Activated CD4-positive, alpha-beta T cell treated with anti-CD3 and anti-CD28 coated beads, Interleukin-2, amount 10 ng/mL, durations not matched to agents 24 days and 14 days (primary cell): ENCODE measurements around the gene TMEM132D. TPM values are rescaled to one million over a fixed set of nuclear protein-coding genes. Genes with fewer than 3 reads are reported as not detected.

Experiments used
- DNase-seq: peaks from one replicate; pipeline ENCODE4 v3.0.0; 2022
- H3K27ac Mint-ChIP-seq: one replicate; pipeline ENCODE4 v1.8.0; 2022; ENCODE audit warnings: mild to moderate bottlenecking, mixed read lengths
- H3K27me3 Mint-ChIP-seq: one replicate; pipeline ENCODE4 v1.8.0; 2022; ENCODE audit warnings: mixed read lengths
- H3K36me3 Mint-ChIP-seq: one replicate; pipeline ENCODE4 v1.8.0; 2022; ENCODE audit warnings: low read depth, mild to moderate bottlenecking, mixed read lengths
- H3K4me1 Mint-ChIP-seq: one replicate; pipeline ENCODE4 v1.8.0; 2021; ENCODE audit warnings: mixed read lengths
- H3K4me3 Mint-ChIP-seq: one replicate; pipeline ENCODE4 v1.8.0; 2022; ENCODE audit warnings: mild to moderate bottlenecking, moderate library complexity, mixed read lengths
- H3K9me3 Mint-ChIP-seq: one replicate; pipeline ENCODE4 v1.8.0; 2021; ENCODE audit warnings: mixed read lengths
- intact Hi-C: fragments of 100-400 bp; cut with micrococcal nuclease; formaldehyde crosslinking; loops from one replicate; pipeline ENCODE4 v1.15.1; 2023
- total RNA-seq: library from RNA; stranded (reverse); gene quantifications from 2 replicates; pipeline ENCODE4 v1.2.3, GENCODE V29; 2022

The TMEM132D gene
- total RNA-seq, 1 donor from 2014 or later = not detected

DNA sequence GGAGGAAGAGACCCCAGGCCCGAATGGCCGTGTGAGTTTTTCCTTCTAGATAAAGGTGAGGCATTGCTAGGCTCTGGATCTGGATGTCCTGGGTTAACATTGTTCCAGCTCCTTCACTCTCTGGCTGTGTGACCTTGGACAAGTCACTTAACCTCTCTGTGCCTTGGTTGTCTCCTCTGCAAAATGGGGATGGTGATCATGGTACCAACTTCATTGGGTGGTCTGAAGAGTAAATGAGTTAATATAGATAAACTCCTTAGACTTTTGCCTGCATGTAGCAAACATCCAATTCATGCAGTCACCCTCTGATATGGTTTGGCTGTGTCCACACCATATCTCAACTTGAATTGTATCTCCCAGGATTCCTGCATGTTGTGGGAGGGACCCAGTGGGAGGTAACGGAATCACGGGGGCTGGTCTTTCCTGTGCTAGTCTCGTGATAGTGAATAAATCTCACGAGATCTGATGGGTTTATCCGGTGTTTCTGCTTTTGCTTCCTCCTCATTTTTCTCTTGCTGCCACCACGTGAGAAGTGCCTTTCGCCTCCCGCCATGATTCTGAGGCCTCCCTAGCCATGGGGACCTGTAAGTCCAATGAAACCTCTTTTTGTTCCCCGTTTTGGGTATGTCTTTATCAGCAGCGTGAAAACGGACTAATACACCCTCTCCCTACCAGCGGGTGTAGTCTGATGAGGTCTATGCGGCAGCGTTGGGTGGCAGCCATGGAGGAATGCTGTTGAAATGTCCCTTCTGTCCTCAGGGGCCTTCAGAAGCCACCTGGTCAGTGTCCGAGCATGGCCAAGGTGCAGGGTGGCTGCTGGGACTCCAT is 794.4 kb downstream of the TMEM132D start:
- no peaks in the 10 kb centered on the region for H3K27me3 Mint-ChIP-seq
- no peak overlapping the region for H3K4me3 Mint-ChIP-seq
- no peak for DNase-seq
- H3K36me3 Mint-ChIP-seq = no peaks in the 10 kb centered on the region
- peaks cover 3% of the 10 kb centered on the region for H3K9me3 Mint-ChIP-seq
- intact Hi-C loops = no loop called here
- H3K27ac Mint-ChIP-seq = no peak overlapping the region
- no peaks in the 10 kb centered on the region for H3K4me1 Mint-ChIP-seq

- Mint-ChIP-seq H3K9me3 (peaks cover 6% of the 10 kb centered on the region), H3K27me3 (no peaks in the 10 kb centered on the region)
- intact Hi-C loops = no loop called here
Observed at GRCh38 chr12:129106772-129107171, 797.1 kb downstream of the TMEM132D start.

DNA sequence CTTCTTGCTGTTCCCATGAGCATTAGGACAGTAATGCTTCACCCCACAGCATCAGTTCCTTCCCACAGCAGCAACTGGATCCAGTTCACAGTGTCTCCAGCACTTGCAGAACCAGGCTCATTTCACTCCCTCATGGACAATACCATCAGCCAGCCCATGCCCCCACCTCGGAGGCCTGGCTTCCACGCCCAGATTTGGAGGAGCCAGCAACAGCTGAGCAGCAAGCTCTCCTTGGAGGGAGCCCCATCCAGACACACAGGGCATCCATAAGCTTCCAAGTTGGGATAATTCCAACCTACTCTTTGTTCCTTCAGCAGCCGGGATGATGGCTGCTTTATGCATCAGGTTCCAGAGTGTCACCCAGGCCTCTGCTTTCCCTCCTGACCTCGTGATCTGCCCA is 800.6 kb downstream of the TMEM132D start:
- Mint-ChIP-seq H3K4me1 (no peaks in the 10 kb centered on the region), H3K4me3 (no peak overlapping the region), H3K36me3 (no peaks in the 10 kb centered on the region), H3K27ac (no peak overlapping the region), H3K27me3 (no peaks in the 10 kb centered on the region), H3K9me3 (peaks cover 3% of the 10 kb centered on the region)
- DNase-seq = no peak
- intact Hi-C loops = no loop called here

More at GRCh38 chr12:129106772-129107171, 797.1 kb downstream of the TMEM132D start:
- H3K4me1 Mint-ChIP-seq = no peaks in the 10 kb centered on the region
- no peak overlapping the region for H3K27ac Mint-ChIP-seq
- DNase-seq = no peak
- no peak overlapping the region for H3K4me3 Mint-ChIP-seq
- H3K36me3 Mint-ChIP-seq = no peaks in the 10 kb centered on the region

DNA sequence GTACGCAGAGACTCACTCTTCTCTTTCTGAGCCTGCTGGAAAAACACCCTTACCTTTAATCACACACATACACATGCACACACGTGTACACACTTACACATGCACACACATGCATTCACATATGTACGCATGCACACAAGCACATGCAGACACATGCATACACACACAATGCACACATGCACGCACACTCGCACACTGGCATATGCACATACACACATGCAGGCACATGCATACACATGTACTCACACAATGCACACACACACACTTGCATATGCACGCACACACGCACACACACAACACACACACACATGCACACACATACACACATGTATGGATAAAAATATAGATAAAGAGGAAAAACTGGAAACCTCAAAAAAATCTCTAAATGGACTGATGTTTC is 801.6 kb downstream of the TMEM132D start:
- H3K27me3 Mint-ChIP-seq = no peaks in the 10 kb centered on the region
- no peak overlapping the region for H3K4me3 Mint-ChIP-seq
- H3K36me3 Mint-ChIP-seq = no peaks in the 10 kb centered on the region
- intact Hi-C loops = no loop called here
- H3K27ac Mint-ChIP-seq = no peak overlapping the region
- no peaks in the 10 kb centered on the region for H3K4me1 Mint-ChIP-seq
- DNase-seq = no peak
- peaks cover 3% of the 10 kb centered on the region for H3K9me3 Mint-ChIP-seq

DNA sequence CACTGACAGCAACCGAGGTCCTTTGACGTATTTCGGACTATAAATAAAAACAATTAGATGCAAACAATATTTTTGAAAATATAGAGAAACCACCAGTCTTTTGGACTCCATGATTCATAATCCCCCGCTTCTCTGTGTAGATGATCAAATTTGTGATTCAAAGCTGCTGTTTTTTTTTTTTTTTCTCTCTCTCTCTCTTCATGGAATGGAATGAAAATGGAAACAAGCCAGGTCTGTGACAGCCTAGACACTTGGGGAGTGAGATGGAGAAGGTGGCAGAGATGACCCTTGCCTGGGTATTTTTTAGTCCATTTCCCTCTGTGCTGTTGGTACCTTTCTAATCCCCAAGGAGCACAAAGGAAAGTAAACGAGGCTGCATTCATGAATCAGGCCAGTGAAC is 802.0 kb downstream of the TMEM132D start:
- intact Hi-C loops = no loop called here
- no peaks in the 10 kb centered on the region for H3K36me3 Mint-ChIP-seq
- H3K27me3 Mint-ChIP-seq = no peaks in the 10 kb centered on the region

DNA sequence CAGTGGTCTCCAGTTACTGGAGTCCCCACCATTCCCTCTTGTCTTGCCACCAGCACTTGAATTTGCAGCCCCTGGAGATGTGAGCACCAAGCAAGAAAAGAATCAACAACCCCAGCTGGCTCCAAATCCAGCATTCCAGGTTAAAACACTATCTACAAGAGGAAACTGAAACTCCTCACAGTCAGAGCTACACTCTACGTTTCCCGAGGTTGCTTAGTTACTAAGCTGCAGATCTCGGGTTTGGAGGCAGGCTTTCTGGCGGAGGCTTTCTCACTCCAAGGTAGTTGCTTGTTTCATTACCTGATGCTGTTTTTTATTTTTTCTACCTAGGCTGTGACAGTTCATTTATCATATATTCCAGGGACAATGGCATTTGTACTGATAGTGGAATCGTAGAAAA is 802.4 kb downstream of the TMEM132D start:
- Mint-ChIP-seq H3K36me3 (no peaks in the 10 kb centered on the region), H3K4me1 (no peaks in the 10 kb centered on the region), H3K4me3 (no peak overlapping the region), H3K27ac (no peak overlapping the region), H3K27me3 (no peaks in the 10 kb centered on the region), H3K9me3 (peaks cover 3% of the 10 kb centered on the region)
- DNase-seq = no peak
- intact Hi-C loops = no loop called here

More for the DNA sequence above, 802.0 kb downstream of the TMEM132D start:
- DNase-seq = no peak
- H3K4me3 Mint-ChIP-seq = no peak overlapping the region
- no peak overlapping the region for H3K27ac Mint-ChIP-seq
- H3K4me1 Mint-ChIP-seq = no peaks in the 10 kb centered on the region
- peaks cover 3% of the 10 kb centered on the region for H3K9me3 Mint-ChIP-seq

DNA sequence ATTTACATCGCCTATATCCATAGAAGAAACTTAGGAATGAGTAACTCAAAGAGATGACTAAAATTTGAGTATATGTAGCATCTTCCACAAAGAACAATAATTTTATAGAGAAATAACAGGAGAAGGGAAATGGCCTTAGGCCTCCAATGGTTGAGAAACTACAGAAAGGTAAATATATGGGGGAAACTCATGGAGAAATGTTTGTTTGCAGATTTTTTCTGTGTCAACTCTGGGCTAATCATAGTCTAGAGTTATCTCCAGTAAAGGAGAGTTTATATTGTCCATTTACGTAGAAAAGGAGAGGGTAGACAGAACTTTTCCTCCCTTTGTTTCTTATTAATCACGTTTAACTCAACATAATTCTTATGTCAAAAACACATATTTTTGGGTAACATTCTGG is 806.4 kb downstream of the TMEM132D start:
- Mint-ChIP-seq H3K9me3 (no peaks in the 10 kb centered on the region), H3K4me1 (no peaks in the 10 kb centered on the region), H3K4me3 (no peak overlapping the region), H3K27ac (no peak overlapping the region), H3K27me3 (no peaks in the 10 kb centered on the region), H3K36me3 (no peaks in the 10 kb centered on the region)
- DNase-seq = no peak
- intact Hi-C loops = no loop called here

- Mint-ChIP-seq H3K27me3 (no peaks in the 10 kb centered on the region), H3K4me1 (no peaks in the 10 kb centered on the region), H3K9me3 (no peaks in the 10 kb centered on the region), H3K4me3 (no peak overlapping the region), H3K36me3 (no peaks in the 10 kb centered on the region), H3K27ac (no peak overlapping the region)
- intact Hi-C loops = no loop called here
- DNase-seq = no peak
Observed at GRCh38 chr12:129096968-129097367, 806.9 kb downstream of the TMEM132D start.

DNA sequence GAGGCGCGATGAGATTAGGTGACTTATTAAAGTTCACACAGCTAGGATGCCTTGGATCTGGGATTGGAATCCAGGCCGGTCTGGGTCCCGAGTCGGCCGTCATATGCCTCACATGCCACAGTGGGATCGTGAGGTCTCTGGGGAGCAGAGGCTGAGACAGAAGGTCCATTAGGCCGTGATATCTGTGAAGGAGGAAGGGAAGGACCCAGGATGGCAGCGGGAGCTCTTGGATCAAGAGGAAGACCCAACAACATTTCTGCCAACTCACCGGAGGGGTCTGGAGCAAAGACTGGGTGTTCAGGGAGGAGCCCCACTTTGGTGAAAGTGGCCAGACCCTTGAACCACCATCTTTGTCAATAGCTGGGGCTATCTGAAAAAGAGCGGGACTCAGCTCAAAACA is 807.6 kb downstream of the TMEM132D start:
- no peaks in the 10 kb centered on the region for H3K9me3 Mint-ChIP-seq
- DNase-seq = no peak
- H3K27me3 Mint-ChIP-seq = no peaks in the 10 kb centered on the region
- intact Hi-C loops = no loop called here
- no peaks in the 10 kb centered on the region for H3K36me3 Mint-ChIP-seq
- H3K27ac Mint-ChIP-seq = no peak overlapping the region
- H3K4me3 Mint-ChIP-seq = no peak overlapping the region
- no peaks in the 10 kb centered on the region for H3K4me1 Mint-ChIP-seq

DNA sequence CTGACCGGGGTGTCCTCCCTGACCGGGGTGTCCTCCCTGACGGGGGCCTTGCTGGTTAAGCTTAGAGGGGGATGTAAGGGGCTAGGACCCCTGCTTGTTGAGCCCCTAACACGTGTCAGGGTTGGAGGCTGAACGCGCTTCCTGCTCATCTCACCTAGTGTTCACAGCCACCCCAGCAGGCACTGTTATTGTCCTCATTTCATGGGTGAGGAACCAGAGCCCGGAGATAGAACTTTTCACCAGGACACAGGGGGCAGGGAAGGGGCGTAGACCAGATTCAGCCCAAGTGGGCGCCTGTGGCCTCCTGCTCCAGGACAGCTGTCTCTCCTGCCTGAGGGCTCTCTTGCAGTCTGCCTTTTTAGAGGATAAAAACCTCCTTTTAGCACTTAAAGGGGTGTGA is 814.2 kb downstream of the TMEM132D start:
- no peak for DNase-seq
- H3K27me3 Mint-ChIP-seq = no peaks in the 10 kb centered on the region
- H3K4me1 Mint-ChIP-seq = no peaks in the 10 kb centered on the region
- H3K36me3 Mint-ChIP-seq = no peaks in the 10 kb centered on the region
- peaks cover 3% of the 10 kb centered on the region for H3K9me3 Mint-ChIP-seq
- H3K4me3 Mint-ChIP-seq = no peak overlapping the region
- H3K27ac Mint-ChIP-seq = no peak overlapping the region
- intact Hi-C loops = no loop called here

DNA sequence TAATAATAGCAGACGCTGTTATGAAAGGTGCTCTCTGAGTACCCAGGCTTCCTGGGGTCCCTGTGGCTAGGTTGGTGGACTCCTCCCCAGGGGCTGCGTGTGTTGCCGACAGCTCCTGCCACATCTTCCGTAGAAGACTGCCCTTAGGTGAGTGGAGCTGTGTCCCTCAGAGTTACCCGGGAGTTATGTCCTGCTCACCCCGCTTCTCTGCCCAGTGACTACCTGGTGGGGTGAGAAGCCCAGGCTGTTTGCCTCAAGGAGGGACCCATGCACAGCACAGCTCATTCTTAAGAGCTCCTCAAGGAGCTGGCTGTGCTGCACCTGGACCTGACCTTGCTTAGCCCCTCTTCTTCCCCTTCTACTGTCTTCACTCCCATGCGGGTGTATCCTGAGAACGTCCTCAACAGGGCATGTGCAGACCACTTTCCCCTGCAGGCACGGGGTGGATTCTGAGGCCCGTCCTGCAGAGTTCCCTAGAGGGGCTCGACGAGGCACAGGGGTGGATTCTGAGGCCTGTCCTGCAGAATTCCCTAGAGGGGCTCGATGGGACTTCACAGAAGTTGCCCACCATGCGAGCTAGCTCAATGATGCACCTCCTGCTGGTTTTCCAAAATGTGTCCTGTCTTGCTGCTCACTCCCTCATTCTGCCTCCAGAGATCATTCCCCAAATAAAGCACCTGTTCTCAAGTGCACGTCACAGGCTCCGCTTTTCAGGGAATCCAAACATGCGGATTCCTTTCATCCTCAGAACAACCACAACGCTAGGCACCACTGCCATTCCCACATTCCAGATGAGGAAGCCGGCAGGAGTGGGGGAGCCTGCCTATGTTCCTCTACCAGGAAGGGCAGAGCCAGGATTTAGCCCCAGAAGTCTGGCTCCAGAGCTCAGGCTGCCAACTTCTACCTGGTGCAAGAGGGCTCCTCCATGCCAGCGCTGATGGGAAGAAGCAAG is 818.7 kb downstream of the TMEM132D start:
- H3K27ac Mint-ChIP-seq = no peak overlapping the region
- no peaks in the 10 kb centered on the region for H3K36me3 Mint-ChIP-seq
- no peaks in the 10 kb centered on the region for H3K4me1 Mint-ChIP-seq

GRCh38 chr12:129083121-129083840 is 820.5 kb downstream of the TMEM132D start:
- intact Hi-C loops = no loop called here
- Mint-ChIP-seq H3K27me3 (no peaks in the 10 kb centered on the region), H3K4me1 (no peaks in the 10 kb centered on the region), H3K27ac (no peak overlapping the region), H3K4me3 (no peak overlapping the region), H3K9me3 (no peaks in the 10 kb centered on the region), H3K36me3 (no peaks in the 10 kb centered on the region)
- DNase-seq = no peak

More for the DNA sequence above, 818.7 kb downstream of the TMEM132D start:
- Mint-ChIP-seq H3K27me3 (no peaks in the 10 kb centered on the region), H3K4me3 (no peak overlapping the region), H3K9me3 (peaks cover 3% of the 10 kb centered on the region)
- DNase-seq = no peak
- intact Hi-C loops = no loop called here

DNA sequence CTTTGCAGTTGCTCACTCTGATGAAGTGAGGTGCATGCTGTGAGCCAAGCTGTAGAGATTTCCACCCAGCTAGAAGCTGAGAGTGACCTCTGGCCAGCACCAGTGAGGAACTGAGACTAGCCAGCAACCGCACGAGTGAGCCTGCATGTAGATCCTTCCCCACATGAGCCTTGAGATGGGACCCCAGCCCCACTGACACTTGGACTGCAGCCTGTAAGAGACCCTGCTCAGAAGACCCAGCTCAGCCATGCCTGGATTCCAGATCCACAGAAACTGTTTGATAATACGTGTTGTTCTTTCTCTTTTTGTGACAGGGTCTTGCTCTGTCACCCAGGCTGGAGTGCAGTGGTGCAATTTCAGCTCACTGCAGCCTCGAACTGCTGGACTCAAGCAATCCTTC is 821.4 kb downstream of the TMEM132D start:
- no peak for DNase-seq
- no peak overlapping the region for H3K4me3 Mint-ChIP-seq
- H3K9me3 Mint-ChIP-seq = no peaks in the 10 kb centered on the region
- no peaks in the 10 kb centered on the region for H3K4me1 Mint-ChIP-seq
- no peaks in the 10 kb centered on the region for H3K27me3 Mint-ChIP-seq
- intact Hi-C loops = no loop called here
- no peak overlapping the region for H3K27ac Mint-ChIP-seq
- no peaks in the 10 kb centered on the region for H3K36me3 Mint-ChIP-seq
